Endodermal cell (in vitro differentiated cells): ENCODE results near the gene EMID1. TPM values are rescaled to one million over a fixed set of nuclear protein-coding genes. Genes with fewer than 3 reads are reported as not detected.
"Not testable (repeated sequence)": the region's sequence is repeated elsewhere in the genome, so short reads cannot be mapped to it uniquely, and the experiment has no call there.

Experiments used
- DNase-seq: peaks from one replicate; pipeline ENCODE4 v3.0.0-alpha.2; 2017
- H3K27ac ChIP-seq: 2 replicates; pipeline ENCODE4 v1.5.1; 2013; ENCODE audit warnings: mild to moderate bottlenecking, low read depth, low read length, moderate library complexity
- H3K27me3 ChIP-seq: 2 replicates; pipeline ENCODE4 v1.6.1; 2013; ENCODE audit warnings: mild to moderate bottlenecking, low read length, moderate library complexity; ENCODE audit not compliant: insufficient read depth, control insufficient read depth, poor library complexity, severe bottlenecking
- H3K36me3 ChIP-seq: 2 replicates; pipeline ENCODE4 v1.7.0; 2013; ENCODE audit warnings: mild to moderate bottlenecking, low read length, moderate library complexity; ENCODE audit not compliant: control insufficient read depth, insufficient read depth
- H3K4me1 ChIP-seq: one replicate; pipeline ENCODE4 v1.7.0; 2013; ENCODE audit warnings: low read length; ENCODE audit not compliant: control insufficient read depth, insufficient read depth
- H3K4me3 ChIP-seq: 2 replicates; pipeline ENCODE4 v1.5.1; 2013; ENCODE audit warnings: mild to moderate bottlenecking, low read length, moderate library complexity
- H3K9ac ChIP-seq: 2 replicates; pipeline ENCODE4 v1.6.1; 2013; ENCODE audit warnings: mild to moderate bottlenecking, low read length, moderate library complexity; ENCODE audit not compliant: poor library complexity, severe bottlenecking; ENCODE audit errors: extremely low read depth
- H3K9me3 ChIP-seq: 2 replicates; pipeline ENCODE4 v1.6.1; 2013; ENCODE audit warnings: mild to moderate bottlenecking, low read length, moderate library complexity; ENCODE audit not compliant: control insufficient read depth
- H3K27ac Mint-ChIP-seq: 2 replicates; pipeline ENCODE4 v1.8.0; 2020; ENCODE audit warnings: mixed read lengths
- H3K27me3 Mint-ChIP-seq: 2 replicates; pipeline ENCODE4 v1.8.0; 2021; ENCODE audit warnings: mild to moderate bottlenecking, mixed read lengths; ENCODE audit not compliant: insufficient read depth
- H3K36me3 Mint-ChIP-seq: 2 replicates; pipeline ENCODE4 v1.8.0; 2020; ENCODE audit warnings: low read depth, mixed read lengths
- H3K4me1 Mint-ChIP-seq: 2 replicates; pipeline ENCODE4 v1.8.0; 2020; ENCODE audit warnings: mixed read lengths
- H3K4me3 Mint-ChIP-seq: 2 replicates; pipeline ENCODE4 v1.8.0; 2020; ENCODE audit warnings: mild to moderate bottlenecking, moderate library complexity, mixed read lengths
- H3K9me3 Mint-ChIP-seq: 2 replicates; pipeline ENCODE4 v1.8.0; 2020; ENCODE audit warnings: mild to moderate bottlenecking, mixed read lengths
- WGBS, 2 experiments: methylation state at CpG; one replicate each; pipeline versions ENCODE4 v1.1.5 to v1.1.7; 2013; ENCODE audit warnings: missing lambda C conversion rate in 2 of 2, mixed read lengths in 1 of 2; ENCODE audit not compliant: insufficient coverage in 1 of 2, insufficient read length in 1 of 2; 5-methylcytosine and 5-hydroxymethylcytosine counted together
- total RNA-seq, 2 donors: library from RNA; stranded (reverse); fragmentation: NEBNext Ultra II Directional in 1 of 2; extraction: Animal tissue kit (Norgen Biotek cat#: 25700) in 1 of 2; gene quantifications; 2 replicates in 1 of 2; 3 replicates in 1 of 2; pipeline ENCODE4 v1.2.1, GENCODE V29; 2021
- TF ChIP-seq, protein P1 (sequence below): fragments of 200-600 bp; sonication (generic); conservative IDR thresholded peaks from 2 replicates; pipeline ENCODE4 v1.5.0; 2021; ENCODE audit warnings: antibody characterized with exemption, mild to moderate bottlenecking

The EMID1 gene
- total RNA-seq, 2 donors from 2014 or later = 19.8 to 41.8 TPM

DNA sequence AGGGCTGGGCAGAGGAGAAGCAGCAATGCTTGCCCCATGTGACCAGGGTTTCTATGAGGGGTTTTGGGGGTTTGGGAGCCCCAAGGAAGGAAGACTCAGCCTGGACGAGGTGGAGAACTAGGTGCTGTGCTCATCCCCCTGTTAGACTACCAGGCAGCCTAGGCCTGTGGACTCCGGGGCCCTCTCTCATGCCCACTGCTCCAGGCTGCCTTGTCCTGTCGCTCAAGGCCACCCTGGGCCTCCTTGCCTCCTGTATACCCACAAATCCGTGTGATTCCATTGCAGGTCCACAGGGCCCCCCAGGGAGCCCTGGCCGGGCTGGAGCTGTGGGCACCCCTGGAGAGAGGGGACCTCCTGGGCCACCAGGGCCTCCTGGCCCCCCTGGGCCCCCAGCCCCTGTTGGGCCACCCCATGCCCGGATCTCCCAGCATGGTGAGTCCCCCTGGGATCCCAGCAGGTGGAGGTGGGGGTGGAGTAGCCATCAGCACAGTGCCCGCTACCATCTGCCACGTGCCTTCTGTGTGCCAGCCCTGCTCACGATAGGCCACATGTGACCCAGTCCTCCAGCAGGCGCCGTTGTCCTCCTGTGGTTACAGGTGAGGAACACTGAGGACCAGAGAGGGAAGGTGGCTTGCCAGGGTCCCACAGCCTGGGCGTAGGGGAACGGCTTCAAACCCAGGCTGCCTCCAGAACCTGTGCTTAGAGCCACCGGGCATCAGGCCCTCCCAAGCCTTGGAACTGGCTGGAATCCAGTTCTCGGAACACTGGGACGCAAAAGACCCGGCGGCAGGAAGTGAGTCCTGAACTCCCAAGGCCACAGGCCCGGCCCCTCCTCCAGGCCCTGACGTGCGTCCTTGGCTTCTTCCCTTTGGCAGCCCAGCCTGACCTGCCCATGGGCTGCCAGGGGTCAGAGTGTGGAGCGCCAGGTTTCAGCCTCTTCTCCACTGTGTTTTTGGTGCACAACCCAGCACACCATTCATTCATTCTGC, 26.6 kb downstream of the EMID1 start:
- Mint-ChIP-seq H3K4me1 (no peaks in the 10 kb centered on the region), H3K27ac (no peak overlapping the region), H3K9me3 (peaks cover 2% of the 10 kb centered on the region), H3K36me3 (no peaks in the 10 kb centered on the region), H3K27me3 (no peaks in the 10 kb centered on the region), H3K4me3 (no peak overlapping the region)
- H3K4me1 ChIP-seq = no peaks in the 10 kb centered on the region
- WGBS, 2 experiments = 88 to 91% methylated on average over 14 to 22 of the region's 22 CpGs
- no peaks in the 10 kb centered on the region for H3K9me3 ChIP-seq
- H3K9ac ChIP-seq = no peak overlapping the region
- no peak overlapping the region for H3K27ac ChIP-seq
- H3K4me3 ChIP-seq = no peak overlapping the region
- H3K36me3 ChIP-seq = no peaks in the 10 kb centered on the region
- no peak for DNase-seq
- TF ChIP-seq, protein P1, sequence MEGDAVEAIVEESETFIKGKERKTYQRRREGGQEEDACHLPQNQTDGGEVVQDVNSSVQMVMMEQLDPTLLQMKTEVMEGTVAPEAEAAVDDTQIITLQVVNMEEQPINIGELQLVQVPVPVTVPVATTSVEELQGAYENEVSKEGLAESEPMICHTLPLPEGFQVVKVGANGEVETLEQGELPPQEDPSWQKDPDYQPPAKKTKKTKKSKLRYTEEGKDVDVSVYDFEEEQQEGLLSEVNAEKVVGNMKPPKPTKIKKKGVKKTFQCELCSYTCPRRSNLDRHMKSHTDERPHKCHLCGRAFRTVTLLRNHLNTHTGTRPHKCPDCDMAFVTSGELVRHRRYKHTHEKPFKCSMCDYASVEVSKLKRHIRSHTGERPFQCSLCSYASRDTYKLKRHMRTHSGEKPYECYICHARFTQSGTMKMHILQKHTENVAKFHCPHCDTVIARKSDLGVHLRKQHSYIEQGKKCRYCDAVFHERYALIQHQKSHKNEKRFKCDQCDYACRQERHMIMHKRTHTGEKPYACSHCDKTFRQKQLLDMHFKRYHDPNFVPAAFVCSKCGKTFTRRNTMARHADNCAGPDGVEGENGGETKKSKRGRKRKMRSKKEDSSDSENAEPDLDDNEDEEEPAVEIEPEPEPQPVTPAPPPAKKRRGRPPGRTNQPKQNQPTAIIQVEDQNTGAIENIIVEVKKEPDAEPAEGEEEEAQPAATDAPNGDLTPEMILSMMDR = no peak
- no peaks in the 10 kb centered on the region for H3K27me3 ChIP-seq

DNA sequence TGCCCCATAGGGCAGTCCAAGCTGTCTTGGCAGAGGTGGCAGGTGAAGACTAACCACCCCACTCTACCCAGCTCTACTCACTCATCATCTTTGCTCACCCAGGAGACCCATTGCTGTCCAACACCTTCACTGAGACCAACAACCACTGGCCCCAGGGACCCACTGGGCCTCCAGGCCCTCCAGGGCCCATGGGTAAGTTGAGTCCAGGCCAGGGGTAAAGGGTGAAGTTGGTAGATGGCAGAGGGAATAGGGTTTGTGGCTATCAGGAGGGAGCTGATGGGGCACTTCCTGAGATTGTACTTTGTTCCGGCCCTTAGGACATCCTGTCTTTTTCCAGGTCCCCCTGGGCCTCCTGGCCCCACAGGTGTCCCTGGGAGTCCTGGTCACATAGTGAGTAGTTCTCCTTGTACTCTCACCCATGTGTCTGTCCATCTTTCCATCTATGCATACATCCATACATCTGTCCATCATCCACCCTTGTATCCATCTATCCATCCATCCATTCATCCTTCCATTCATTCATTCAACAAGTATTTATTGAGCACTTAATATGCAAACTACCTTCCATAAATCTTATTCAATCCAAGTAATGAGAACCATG, 27.7 kb downstream of the EMID1 start:
- Histone ChIP-seq H3K36me3 (no peaks in the 10 kb centered on the region), H3K27me3 (no peaks in the 10 kb centered on the region), H3K9me3 (no peaks in the 10 kb centered on the region), H3K4me1 (no peaks in the 10 kb centered on the region), H3K4me3 (no peak overlapping the region), H3K27ac (no peak overlapping the region), H3K9ac (no peak overlapping the region)
- H3K4me3 Mint-ChIP-seq = no peak overlapping the region
- WGBS, 2 experiments = 81 to 100% methylated on average over 1 of the region's 1 CpG
- no peaks in the 10 kb centered on the region for H3K4me1 Mint-ChIP-seq
- peaks cover 2% of the 10 kb centered on the region for H3K9me3 Mint-ChIP-seq
- TF ChIP-seq, protein P1 = no peak
- no peak for DNase-seq
- H3K27me3 Mint-ChIP-seq = no peaks in the 10 kb centered on the region
- no peak overlapping the region for H3K27ac Mint-ChIP-seq
- H3K36me3 Mint-ChIP-seq = no peaks in the 10 kb centered on the region

DNA sequence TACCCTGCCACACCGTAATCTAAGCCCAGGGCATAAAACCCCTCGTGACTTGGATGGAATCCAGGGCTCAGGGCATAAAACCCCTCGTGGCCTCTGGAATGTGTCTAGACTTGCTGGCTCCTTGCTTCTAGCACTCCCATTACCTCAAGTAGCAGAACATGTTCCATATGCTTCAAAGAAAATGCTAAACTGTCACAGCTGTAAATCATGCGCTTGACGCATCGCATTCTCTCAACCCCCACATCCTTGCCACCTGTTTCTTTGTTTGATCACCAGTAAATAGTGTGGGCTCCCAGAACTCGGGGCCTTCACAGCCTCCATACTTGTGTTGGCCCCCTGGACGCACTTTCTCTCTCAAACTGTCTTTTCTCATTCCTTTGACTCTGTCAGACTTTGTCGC, 34.8 kb downstream of the EMID1 start:
- not testable (repeated sequence) for H3K27me3 ChIP-seq, H3K27ac Mint-ChIP-seq, DNase-seq, H3K27ac ChIP-seq, H3K4me1 Mint-ChIP-seq, H3K36me3 ChIP-seq, H3K4me3 Mint-ChIP-seq, H3K27me3 Mint-ChIP-seq, H3K9ac ChIP-seq, H3K4me1 ChIP-seq, H3K4me3 ChIP-seq
- WGBS, 2 experiments = 87 to 92% methylated on average over 7 to 9 of the region's 9 CpGs
- Mint-ChIP-seq H3K9me3 (peaks cover 33% of the 10 kb centered on the region), H3K36me3 (peaks cover 46% of the 10 kb centered on the region)
- peaks cover 20% of the 10 kb centered on the region for H3K9me3 ChIP-seq
